ENCODE results near the gene ZNF146.
"Not testable (repeated sequence)": the region's sequence is repeated elsewhere in the genome, so short reads cannot be mapped to it uniquely, and the experiment has no call there.

The ZNF146 gene

GRCh38 chr19:36236304-36236945 is 21.5 kb downstream of the ZNF146 start:
- DNase-seq = no peak

GRCh38 chr19:36236946-36237310 is 22.0 kb downstream of the ZNF146 start:
- no peak for DNase-seq

- DNase-seq = no peak
Measured at GRCh38 chr19:36244066-36244465, 29.2 kb downstream of the ZNF146 start.

- no peak for DNase-seq
Measured at GRCh38 chr19:36245210-36246005, 30.5 kb downstream of the ZNF146 start.

- no peak for DNase-seq
Measured at GRCh38 chr19:36246006-36246481, 31.1 kb downstream of the ZNF146 start.

- no peak for DNase-seq
Measured at GRCh38 chr19:36252047-36252446, 37.1 kb downstream of the ZNF146 start.

- DNase-seq = no peak
Measured at GRCh38 chr19:36254848-36255247, 39.9 kb downstream of the ZNF146 start.

GRCh38 chr19:36255316-36255715 is 40.4 kb downstream of the ZNF146 start:
- no peak for DNase-seq

GRCh38 chr19:36256064-36256463 is 41.2 kb downstream of the ZNF146 start:
- DNase-seq = no peak

GRCh38 chr19:36256853-36257519 is 42.1 kb downstream of the ZNF146 start:
- no peak for DNase-seq

GRCh38 chr19:36257520-36257876 is 42.6 kb downstream of the ZNF146 start:
- DNase-seq = no peak

GRCh38 chr19:36258028-36258875 is 43.3 kb downstream of the ZNF146 start:
- no peak for DNase-seq

GRCh38 chr19:36259211-36259610 is 44.3 kb downstream of the ZNF146 start:
- no peak for DNase-seq

- no peak for DNase-seq
Measured at GRCh38 chr19:36265064-36265463, 50.2 kb downstream of the ZNF146 start.

- DNase-seq = no peak
Measured at GRCh38 chr19:36265856-36266374, 51.0 kb downstream of the ZNF146 start.

- no peak for DNase-seq
Measured at GRCh38 chr19:36266375-36266961, 51.6 kb downstream of the ZNF146 start.

- DNase-seq = no peak
Measured at GRCh38 chr19:36267061-36267845, 52.3 kb downstream of the ZNF146 start.

- DNase-seq = not testable (repeated sequence)
Measured at GRCh38 chr19:36268081-36268480, 53.2 kb downstream of the ZNF146 start.

- DNase-seq = not testable (repeated sequence)
Measured at GRCh38 chr19:36268591-36268990, 53.7 kb downstream of the ZNF146 start.

- not testable (repeated sequence) for DNase-seq
Measured at GRCh38 chr19:36269295-36269694, 54.4 kb downstream of the ZNF146 start.
